ENCODE results near the gene IQGAP3. TPM values are rescaled to one million over a fixed set of nuclear protein-coding genes. Genes with fewer than 3 reads are reported as not detected.
A peak's percentile ranks its signal among the peaks of the same experiment; 100 is the strongest.

The IQGAP3 gene
- polyA plus RNA-seq, 1 donor from 2014 or later = not detected

DNA sequence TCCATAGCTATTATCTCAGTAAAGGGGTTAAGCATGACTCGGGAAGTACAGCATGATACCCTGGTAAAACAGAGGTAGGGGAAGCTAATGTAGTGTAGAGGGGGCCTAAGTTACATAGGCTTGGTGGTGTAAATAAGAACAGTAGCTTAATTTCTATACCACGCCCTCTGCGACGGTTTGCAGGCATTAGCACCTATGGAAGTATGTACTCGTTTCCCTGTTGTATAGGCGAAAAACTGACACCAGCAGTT is 18.7 kb upstream of the IQGAP3 start:
- TF ChIP-seq, protein P1, sequence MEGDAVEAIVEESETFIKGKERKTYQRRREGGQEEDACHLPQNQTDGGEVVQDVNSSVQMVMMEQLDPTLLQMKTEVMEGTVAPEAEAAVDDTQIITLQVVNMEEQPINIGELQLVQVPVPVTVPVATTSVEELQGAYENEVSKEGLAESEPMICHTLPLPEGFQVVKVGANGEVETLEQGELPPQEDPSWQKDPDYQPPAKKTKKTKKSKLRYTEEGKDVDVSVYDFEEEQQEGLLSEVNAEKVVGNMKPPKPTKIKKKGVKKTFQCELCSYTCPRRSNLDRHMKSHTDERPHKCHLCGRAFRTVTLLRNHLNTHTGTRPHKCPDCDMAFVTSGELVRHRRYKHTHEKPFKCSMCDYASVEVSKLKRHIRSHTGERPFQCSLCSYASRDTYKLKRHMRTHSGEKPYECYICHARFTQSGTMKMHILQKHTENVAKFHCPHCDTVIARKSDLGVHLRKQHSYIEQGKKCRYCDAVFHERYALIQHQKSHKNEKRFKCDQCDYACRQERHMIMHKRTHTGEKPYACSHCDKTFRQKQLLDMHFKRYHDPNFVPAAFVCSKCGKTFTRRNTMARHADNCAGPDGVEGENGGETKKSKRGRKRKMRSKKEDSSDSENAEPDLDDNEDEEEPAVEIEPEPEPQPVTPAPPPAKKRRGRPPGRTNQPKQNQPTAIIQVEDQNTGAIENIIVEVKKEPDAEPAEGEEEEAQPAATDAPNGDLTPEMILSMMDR (IDR thresholded peaks at IDR 0.05; ENCODE audit: poor library complexity, severe bottlenecking) = no peak
- TF ChIP-seq EZH2 (IDR thresholded peaks at IDR 0.05; ENCODE audit: borderline replicate concordance, insufficient read depth, low read length, poor library complexity, severe bottlenecking) (no peak), POLR2AphosphoS5 (IDR thresholded peaks at IDR 0.05) (no peak), MXI1 (conservative IDR thresholded peaks at IDR 0.05; ENCODE audit: poor library complexity, severe bottlenecking) (no peak)
- Histone ChIP-seq H3K9me3 (ENCODE audit: low read length) (no peaks in the 10 kb centered on the region), H3K9ac (ENCODE audit: low read length) (peak overlapping the region; percentile 80), H3F3A (ENCODE audit: insufficient read depth, low read length, poor library complexity, severe bottlenecking) (no peaks in the 10 kb centered on the region), H3K27me3 (ENCODE audit: insufficient read depth, low read depth, low read length) (no peaks in the 10 kb centered on the region), H3K4me2 (ENCODE audit: low read length) (peak overlapping the region; percentile 80), H3K4me3 (ENCODE audit: low read length) (peak overlapping the region; percentile 86), H3K9me2 (ENCODE audit: insufficient read depth, low read length) (no peaks in the 10 kb centered on the region), H3K79me2 (replicated peaks; ENCODE audit: insufficient read depth, low read length) (no peaks in the 10 kb centered on the region), H4K20me1 (ENCODE audit: insufficient read depth) (no peaks in the 10 kb centered on the region), H3K36me3 (ENCODE audit: insufficient read depth, low read length) (no peaks in the 10 kb centered on the region), H2AFZ (ENCODE audit: low read depth, low read length) (peak overlapping the region; percentile 85), H3K27ac (ENCODE audit: low read length) (peak overlapping the region; percentile 45)

DNA sequence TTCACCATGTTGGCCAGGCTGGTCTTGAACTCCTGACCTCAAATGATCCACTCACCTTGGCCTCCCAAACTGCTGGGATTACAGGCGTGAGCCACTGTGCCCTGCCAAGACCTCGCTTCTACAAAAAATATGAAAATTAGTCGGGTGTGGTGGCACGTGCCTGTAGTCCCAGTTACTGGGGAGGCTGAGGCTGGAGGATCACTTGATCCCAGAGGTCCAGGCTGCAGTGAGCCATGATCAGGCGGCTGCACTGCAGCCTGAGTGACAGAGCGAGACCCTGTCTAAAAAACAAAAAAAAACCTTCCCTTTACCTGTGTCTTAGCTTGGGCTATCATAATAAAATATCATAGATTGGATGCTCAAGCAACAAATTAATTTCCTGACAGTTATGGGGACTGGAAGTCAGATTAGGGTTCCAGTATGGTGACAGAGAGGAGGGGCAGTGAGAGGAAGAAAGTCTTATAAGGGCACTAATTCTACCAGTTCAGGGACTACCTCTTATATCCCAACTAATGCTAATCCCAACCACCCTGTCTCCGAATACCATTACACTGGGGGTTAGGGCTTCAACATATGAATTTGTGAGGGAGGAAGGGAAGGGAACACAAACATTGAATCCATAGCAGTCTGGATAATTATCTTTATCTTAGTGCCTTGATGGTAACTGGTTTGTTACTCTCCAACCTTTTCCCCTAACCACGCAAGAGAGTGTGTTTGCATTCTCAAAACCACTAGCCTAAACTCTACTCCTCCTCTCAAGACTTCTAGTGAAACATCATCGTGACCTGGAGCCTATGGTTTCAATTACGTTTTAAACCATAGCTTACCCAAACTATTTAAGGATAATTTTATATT is 18.2 kb upstream of the IQGAP3 start:
- H2AFZ ChIP-seq (ENCODE audit: low read depth, low read length) = peak overlapping the region; percentile 85
- H3K9ac ChIP-seq (ENCODE audit: low read length) = peak overlapping the region; percentile 80
- H3F3A ChIP-seq (ENCODE audit: insufficient read depth, low read length, poor library complexity, severe bottlenecking) = no peaks in the 10 kb centered on the region
- no peaks in the 10 kb centered on the region for H3K79me2 ChIP-seq (replicated peaks; ENCODE audit: insufficient read depth, low read length)
- peak overlapping the region; percentile 86 for H3K4me3 ChIP-seq (ENCODE audit: low read length)
- peak overlapping the region; percentile 45 for H3K27ac ChIP-seq (ENCODE audit: low read length)
- TF ChIP-seq TAF1 (IDR thresholded peaks at IDR 0.05; ENCODE audit: low read depth) (no peak), SMC3 (conservative IDR thresholded peaks at IDR 0.05; ENCODE audit: poor library complexity) (no peak), EZH2 (IDR thresholded peaks at IDR 0.05; ENCODE audit: borderline replicate concordance, insufficient read depth, low read length, poor library complexity, severe bottlenecking) (no peak), MXI1 (conservative IDR thresholded peaks at IDR 0.05; ENCODE audit: poor library complexity, severe bottlenecking) (no peak), RAD21 (conservative IDR thresholded peaks at IDR 0.05) (no peak), POLR2AphosphoS5 (IDR thresholded peaks at IDR 0.05) (no peak), EP300 (conservative IDR thresholded peaks at IDR 0.05; ENCODE audit: poor library complexity, severe bottlenecking) (no peak)
- TF ChIP-seq, protein P1 (IDR thresholded peaks at IDR 0.05; ENCODE audit: poor library complexity, severe bottlenecking) = no peak
- TF ChIP-seq, protein P2, sequence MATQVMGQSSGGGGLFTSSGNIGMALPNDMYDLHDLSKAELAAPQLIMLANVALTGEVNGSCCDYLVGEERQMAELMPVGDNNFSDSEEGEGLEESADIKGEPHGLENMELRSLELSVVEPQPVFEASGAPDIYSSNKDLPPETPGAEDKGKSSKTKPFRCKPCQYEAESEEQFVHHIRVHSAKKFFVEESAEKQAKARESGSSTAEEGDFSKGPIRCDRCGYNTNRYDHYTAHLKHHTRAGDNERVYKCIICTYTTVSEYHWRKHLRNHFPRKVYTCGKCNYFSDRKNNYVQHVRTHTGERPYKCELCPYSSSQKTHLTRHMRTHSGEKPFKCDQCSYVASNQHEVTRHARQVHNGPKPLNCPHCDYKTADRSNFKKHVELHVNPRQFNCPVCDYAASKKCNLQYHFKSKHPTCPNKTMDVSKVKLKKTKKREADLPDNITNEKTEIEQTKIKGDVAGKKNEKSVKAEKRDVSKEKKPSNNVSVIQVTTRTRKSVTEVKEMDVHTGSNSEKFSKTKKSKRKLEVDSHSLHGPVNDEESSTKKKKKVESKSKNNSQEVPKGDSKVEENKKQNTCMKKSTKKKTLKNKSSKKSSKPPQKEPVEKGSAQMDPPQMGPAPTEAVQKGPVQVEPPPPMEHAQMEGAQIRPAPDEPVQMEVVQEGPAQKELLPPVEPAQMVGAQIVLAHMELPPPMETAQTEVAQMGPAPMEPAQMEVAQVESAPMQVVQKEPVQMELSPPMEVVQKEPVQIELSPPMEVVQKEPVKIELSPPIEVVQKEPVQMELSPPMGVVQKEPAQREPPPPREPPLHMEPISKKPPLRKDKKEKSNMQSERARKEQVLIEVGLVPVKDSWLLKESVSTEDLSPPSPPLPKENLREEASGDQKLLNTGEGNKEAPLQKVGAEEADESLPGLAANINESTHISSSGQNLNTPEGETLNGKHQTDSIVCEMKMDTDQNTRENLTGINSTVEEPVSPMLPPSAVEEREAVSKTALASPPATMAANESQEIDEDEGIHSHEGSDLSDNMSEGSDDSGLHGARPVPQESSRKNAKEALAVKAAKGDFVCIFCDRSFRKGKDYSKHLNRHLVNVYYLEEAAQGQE (IDR thresholded peaks at IDR 0.05; ENCODE audit: borderline replicate concordance) = no peak
- no peaks in the 10 kb centered on the region for H3K9me3 ChIP-seq (ENCODE audit: low read length)
- no peaks in the 10 kb centered on the region for H4K20me1 ChIP-seq (ENCODE audit: insufficient read depth)
- no peaks in the 10 kb centered on the region for H3K9me2 ChIP-seq (ENCODE audit: insufficient read depth, low read length)
- H3K4me2 ChIP-seq (ENCODE audit: low read length) = peak overlapping the region; percentile 80
- H3K27me3 ChIP-seq (ENCODE audit: insufficient read depth, low read depth, low read length) = no peaks in the 10 kb centered on the region
- no peaks in the 10 kb centered on the region for H3K36me3 ChIP-seq (ENCODE audit: insufficient read depth, low read length)
